WERI-Rb-1 (cell line): ENCODE data around the gene C6orf89.

Experiments
- DNase-seq: peaks from one replicate; pipeline ENCODE4 v3.0.0-alpha.2; 2020
- H3K27ac ChIP-seq: fragments of 250-450 bp; sonication (Bioruptor Pico); 2 replicates; pipeline ENCODE4 v1.5.1; 2020; ENCODE audit warnings: mild to moderate bottlenecking, moderate library complexity
- H3K27me3 ChIP-seq: fragments of 250-450 bp; sonication (Bioruptor Pico); 2 replicates; pipeline ENCODE4 v1.5.1; 2021; ENCODE audit warnings: mild to moderate bottlenecking, low read depth, moderate library complexity; ENCODE audit not compliant: insufficient read depth, severe bottlenecking
- H3K36me3 ChIP-seq: fragments of 250-450 bp; sonication (Bioruptor Pico); 2 replicates; pipeline ENCODE4 v1.5.1; 2020; ENCODE audit warnings: mild to moderate bottlenecking, moderate library complexity
- H3K4me3 ChIP-seq: 2 replicates; pipeline ENCODE4 v1.5.1; 2011; ENCODE audit warnings: low read depth, mild to moderate bottlenecking, control low read depth, low read length
- H3K9me3 ChIP-seq: fragments of 250-450 bp; sonication (Bioruptor Pico); 2 replicates; pipeline ENCODE4 v1.5.1; 2021; ENCODE audit warnings: mild to moderate bottlenecking, moderate library complexity; ENCODE audit not compliant: severe bottlenecking
- TF ChIP-seq, protein P1 (sequence below): IDR thresholded peaks from 2 replicates; pipeline ENCODE4 v1.5.1; 2011; ENCODE audit warnings: low read depth, mild to moderate bottlenecking, control low read depth, inconsistent platforms, low read length

C6orf89 gene

DNA sequence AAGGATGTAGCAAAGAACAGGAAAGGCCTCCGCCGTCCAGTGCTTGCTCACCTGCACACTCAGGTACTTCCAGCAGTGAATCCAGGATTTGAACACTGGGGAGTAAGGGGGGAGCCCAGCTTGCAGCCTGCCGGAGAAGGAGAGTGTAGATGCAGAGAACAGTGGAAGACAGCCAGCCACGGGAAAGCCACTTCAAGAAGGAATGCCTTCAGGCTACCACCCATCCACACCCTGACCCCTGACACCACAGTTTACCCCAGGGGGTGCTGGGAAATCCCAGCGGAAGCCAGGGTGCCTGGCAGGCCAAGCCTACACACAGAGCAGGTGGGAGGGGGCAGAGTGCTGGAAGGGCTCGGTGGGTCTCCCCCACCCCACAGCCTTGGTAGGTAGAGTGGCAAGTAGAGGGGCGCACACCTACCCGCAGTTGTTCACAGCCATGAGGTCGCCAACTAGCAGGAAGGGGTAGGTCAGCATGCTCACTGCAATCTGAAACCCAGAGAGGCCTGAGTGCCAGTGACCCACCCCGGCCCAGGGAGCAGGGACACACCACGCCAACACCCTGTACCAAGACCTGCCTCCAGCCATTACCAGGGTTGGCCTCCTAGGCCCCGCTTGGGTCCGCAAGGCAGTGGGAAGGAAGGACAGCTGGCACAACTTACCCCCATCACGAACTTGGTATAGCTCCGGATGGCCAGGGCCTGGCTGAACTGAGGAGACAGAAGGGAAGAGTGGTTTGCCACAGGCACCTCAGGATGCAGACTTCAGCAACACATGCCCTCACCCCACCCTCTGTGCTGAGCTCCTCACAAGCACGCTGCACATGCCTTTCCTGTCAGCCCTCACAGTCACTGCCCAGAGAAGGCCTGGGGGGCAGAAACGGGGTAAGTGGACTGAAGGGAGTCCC lies 84.5 kb downstream of the C6orf89 start:
- Histone ChIP-seq H3K4me3 (no peak overlapping the region), H3K36me3 (peaks cover 89% of the 10 kb centered on the region), H3K27me3 (no peaks in the 10 kb centered on the region), H3K27ac (peak overlapping the region; percentile 42), H3K9me3 (no peaks in the 10 kb centered on the region)
- DNase-seq: no peak
- TF ChIP-seq, protein P1, sequence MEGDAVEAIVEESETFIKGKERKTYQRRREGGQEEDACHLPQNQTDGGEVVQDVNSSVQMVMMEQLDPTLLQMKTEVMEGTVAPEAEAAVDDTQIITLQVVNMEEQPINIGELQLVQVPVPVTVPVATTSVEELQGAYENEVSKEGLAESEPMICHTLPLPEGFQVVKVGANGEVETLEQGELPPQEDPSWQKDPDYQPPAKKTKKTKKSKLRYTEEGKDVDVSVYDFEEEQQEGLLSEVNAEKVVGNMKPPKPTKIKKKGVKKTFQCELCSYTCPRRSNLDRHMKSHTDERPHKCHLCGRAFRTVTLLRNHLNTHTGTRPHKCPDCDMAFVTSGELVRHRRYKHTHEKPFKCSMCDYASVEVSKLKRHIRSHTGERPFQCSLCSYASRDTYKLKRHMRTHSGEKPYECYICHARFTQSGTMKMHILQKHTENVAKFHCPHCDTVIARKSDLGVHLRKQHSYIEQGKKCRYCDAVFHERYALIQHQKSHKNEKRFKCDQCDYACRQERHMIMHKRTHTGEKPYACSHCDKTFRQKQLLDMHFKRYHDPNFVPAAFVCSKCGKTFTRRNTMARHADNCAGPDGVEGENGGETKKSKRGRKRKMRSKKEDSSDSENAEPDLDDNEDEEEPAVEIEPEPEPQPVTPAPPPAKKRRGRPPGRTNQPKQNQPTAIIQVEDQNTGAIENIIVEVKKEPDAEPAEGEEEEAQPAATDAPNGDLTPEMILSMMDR: no peak

DNA sequence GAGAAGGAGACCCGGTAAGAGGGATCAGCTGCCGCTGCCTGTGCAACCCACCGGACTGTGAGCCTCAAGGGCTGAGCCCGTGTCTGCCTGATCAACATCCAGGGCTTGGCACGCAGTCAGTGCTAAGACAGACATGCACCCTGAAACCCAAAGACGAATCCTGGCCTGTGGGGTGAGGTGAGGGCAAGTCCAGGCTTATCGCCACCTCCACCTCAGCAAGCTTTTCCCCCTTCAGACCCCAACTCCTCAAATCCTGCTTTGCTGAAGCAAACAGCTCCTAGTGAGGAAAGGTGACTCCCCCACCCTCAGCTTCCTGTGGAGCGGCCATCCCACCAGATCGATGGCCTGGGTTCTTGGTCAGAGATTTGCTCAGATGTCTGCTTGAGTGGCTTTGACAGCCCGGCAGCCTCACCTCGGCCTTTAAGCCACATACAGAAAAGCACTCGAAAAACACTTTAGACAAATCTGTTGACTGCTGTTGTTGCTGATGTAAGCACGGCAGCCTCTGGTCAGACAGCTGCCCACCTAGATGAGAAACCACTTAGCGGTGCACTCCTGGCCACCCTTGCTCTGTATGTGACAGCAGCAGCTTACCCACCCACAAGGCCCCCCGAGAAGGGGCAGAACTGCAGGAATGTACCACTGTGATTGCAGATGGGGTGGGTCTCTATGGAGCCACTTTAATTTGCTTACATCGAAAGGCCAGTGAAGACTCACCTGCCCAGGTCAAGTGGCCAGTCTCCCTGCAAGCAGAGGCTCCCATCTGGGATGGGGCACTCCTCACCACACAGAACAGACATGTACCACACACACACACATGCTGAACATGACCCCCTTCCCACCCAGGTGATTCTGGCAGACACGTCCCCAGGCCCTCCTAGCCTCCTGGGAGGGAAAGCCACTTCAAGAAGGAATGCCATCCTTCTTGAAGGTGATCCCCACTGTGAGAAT lies 85.4 kb downstream of the C6orf89 start:
- no peak for DNase-seq
- no peaks in the 10 kb centered on the region for H3K27me3 ChIP-seq
- TF ChIP-seq, protein P1: no peak
- H3K4me3 ChIP-seq: no peak overlapping the region
- H3K27ac ChIP-seq: peak overlapping the region; percentile 42
- H3K36me3 ChIP-seq: peaks cover 96% of the 10 kb centered on the region
- H3K9me3 ChIP-seq: no peaks in the 10 kb centered on the region

DNA sequence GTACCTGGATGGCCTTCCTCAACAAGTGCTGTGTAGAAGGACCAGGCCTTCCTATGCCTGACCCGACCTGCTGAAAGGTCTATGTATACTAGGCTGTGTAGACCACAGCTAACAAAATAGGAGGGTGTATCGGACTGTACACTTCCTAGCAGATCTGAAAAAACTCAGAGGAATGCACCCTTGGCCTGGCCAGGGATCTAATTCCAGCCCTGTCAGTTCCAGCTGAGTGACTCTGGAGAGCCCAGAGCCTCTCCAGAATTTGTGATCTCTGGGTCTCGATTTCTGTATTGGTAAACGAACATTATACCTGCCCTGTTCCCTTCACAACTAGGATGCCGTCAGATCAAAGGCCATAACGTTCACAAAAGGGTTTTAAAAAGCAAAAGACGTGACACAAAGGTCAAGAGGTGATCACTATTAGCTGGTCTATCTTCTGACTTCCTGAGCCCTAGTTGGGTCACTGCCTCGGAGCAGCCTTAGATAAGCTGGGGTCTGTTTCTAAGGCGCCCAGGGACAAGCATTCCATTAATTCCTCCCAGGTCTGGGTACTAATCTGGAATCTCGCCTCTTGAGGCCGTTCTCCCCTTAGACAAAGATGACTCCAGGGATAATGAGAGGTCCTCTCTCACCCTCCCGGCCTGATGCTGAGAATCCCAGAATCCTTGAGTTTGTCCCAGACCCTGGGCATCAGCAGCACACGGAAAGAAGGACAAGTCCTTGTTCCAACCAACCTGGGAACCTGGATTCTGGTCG lies 86.3 kb downstream of the C6orf89 start:
- TF ChIP-seq, protein P1: no peak
- peaks cover 100% of the 10 kb centered on the region for H3K36me3 ChIP-seq
- H3K4me3 ChIP-seq: no peak overlapping the region

DNA sequence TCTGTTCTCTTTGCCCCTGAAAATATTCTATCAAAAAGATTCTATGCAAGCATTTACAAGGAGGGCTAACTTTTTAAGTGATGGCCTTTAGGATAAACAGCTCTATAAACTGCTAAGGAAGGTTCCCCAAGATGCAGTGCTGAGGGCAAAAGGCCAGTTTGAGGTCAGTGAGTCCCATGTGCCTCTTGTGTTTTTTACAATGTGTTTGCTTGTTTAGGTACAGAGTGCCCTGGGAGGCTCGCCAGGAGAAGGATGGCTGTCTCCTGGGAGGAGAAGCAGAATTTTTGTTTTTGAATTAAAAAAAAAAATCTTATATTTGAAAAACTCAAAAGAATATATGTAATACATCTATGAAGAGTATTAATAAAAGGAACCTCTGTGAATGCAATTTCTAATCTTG lies 87.4 kb downstream of the C6orf89 start:
- no peaks in the 10 kb centered on the region for H3K27me3 ChIP-seq
- TF ChIP-seq, protein P1: no peak
- DNase-seq: no peak
- peaks cover 100% of the 10 kb centered on the region for H3K36me3 ChIP-seq
- no peak overlapping the region for H3K27ac ChIP-seq
- no peaks in the 10 kb centered on the region for H3K9me3 ChIP-seq
- no peak overlapping the region for H3K4me3 ChIP-seq

More for the DNA sequence above, 86.3 kb downstream of the C6orf89 start:
- Histone ChIP-seq H3K27ac (no peak overlapping the region), H3K9me3 (no peaks in the 10 kb centered on the region), H3K27me3 (no peaks in the 10 kb centered on the region)
- DNase-seq: no peak

DNA sequence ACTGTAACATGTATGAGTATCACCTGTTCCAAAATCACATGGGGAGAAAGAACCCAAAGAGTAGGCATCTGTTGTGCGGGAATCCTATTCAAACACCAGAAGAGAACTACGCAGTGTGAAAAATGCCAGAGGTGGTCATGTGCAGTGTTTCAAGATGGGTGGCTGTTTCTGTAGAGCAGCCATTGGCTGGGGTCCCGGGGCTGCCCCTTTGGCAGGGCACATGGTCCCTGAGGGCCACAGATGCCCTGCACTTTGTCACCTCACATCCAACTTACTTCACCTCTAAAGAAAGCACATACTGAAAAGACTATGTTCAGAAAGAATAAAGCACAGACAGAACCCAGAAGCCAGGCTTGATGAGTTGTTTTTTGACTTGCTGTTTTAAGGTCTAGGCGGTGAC lies 87.9 kb downstream of the C6orf89 start:
- DNase-seq: no peak
- Histone ChIP-seq H3K9me3 (no peaks in the 10 kb centered on the region), H3K4me3 (no peak overlapping the region), H3K36me3 (peaks cover 100% of the 10 kb centered on the region), H3K27me3 (no peaks in the 10 kb centered on the region), H3K27ac (no peak overlapping the region)
- TF ChIP-seq, protein P1: no peak
